GM13977 (cell line): ENCODE measurements around the gene CBLIF.
"Not testable (repeated sequence)": the region's sequence is repeated elsewhere in the genome, so short reads cannot be mapped to it uniquely, and the experiment has no call there.

Source experiments
- DNase-seq: peaks from one replicate; pipeline ENCODE4 v3.0.0; 2012; ENCODE audit warnings: low spot score
- in situ Hi-C: fragments of 300-500 bp; cut with MboI; formaldehyde crosslinking; loops from one replicate; pipeline ENCODE4 v1.12.0; 2022; ENCODE audit warnings: low sequenced_read_pairs, low pct_unique_long_range_greater_than_20kb, mixed read lengths, inconsistent platforms; ENCODE audit not compliant: unreplicated experiment
- TF ChIP-seq, protein P1 (sequence below): IDR thresholded peaks from 2 replicates; pipeline ENCODE4 v1.5.1; 2012; ENCODE audit warnings: mild to moderate bottlenecking, control low read depth; ENCODE audit not compliant: insufficient read depth; ENCODE audit errors: extremely low read depth, missing control alignments

The CBLIF gene

GRCh38 chr11:59833602-59834001, 11.7 kb downstream of the CBLIF start:
- TF ChIP-seq, protein P1, sequence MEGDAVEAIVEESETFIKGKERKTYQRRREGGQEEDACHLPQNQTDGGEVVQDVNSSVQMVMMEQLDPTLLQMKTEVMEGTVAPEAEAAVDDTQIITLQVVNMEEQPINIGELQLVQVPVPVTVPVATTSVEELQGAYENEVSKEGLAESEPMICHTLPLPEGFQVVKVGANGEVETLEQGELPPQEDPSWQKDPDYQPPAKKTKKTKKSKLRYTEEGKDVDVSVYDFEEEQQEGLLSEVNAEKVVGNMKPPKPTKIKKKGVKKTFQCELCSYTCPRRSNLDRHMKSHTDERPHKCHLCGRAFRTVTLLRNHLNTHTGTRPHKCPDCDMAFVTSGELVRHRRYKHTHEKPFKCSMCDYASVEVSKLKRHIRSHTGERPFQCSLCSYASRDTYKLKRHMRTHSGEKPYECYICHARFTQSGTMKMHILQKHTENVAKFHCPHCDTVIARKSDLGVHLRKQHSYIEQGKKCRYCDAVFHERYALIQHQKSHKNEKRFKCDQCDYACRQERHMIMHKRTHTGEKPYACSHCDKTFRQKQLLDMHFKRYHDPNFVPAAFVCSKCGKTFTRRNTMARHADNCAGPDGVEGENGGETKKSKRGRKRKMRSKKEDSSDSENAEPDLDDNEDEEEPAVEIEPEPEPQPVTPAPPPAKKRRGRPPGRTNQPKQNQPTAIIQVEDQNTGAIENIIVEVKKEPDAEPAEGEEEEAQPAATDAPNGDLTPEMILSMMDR = no peak
- DNase-seq = no peak
- in situ Hi-C loops = no loop called here

- no peak for DNase-seq
- TF ChIP-seq, protein P1 = no peak
- in situ Hi-C loops = no loop called here
These were observed 15.9 kb downstream of the CBLIF start for GRCh38 chr11:59829358-59829757.

- TF ChIP-seq, protein P1 = peak; percentile 67
- peak; percentile 56 for DNase-seq
- in situ Hi-C loops = loop anchor here (25.0 kb wide), 1 partner anchor 664 kb away; the partner anchor contains the start of gene MS4A12
These were observed 22.2 kb downstream of the CBLIF start for GRCh38 chr11:59822989-59823566.

DNA sequence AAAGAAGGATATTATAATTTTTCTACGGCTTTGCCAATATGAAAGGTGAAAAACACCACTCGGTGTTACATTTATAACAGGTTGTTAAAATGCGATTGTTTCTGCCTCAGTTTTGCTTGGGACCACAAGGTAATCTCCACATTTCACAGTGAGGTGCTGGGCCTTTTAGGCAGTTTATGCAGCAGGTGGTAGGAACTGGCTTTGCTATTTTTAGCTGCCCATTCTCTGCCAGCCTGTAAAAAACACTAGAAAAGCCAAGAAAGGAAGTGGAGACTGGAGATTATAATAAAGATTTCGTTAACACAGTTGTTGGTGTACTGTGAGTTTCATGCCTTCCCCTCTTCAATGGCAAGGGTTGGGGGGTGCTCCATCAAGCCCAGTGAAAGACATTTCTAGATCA, 26.7 kb downstream of the CBLIF start:
- in situ Hi-C loops = loop anchor here (25.0 kb wide), 1 partner anchor 669 kb away; the partner anchor contains the start of gene MS4A12
- TF ChIP-seq, protein P1 = no peak
- no peak for DNase-seq

GRCh38 chr11:59816434-59816833, 28.9 kb downstream of the CBLIF start:
- DNase-seq = not testable (repeated sequence)
- in situ Hi-C loops = loop anchor here (25.0 kb wide), 1 partner anchor 671 kb away; the partner anchor contains the start of gene MS4A12

DNA sequence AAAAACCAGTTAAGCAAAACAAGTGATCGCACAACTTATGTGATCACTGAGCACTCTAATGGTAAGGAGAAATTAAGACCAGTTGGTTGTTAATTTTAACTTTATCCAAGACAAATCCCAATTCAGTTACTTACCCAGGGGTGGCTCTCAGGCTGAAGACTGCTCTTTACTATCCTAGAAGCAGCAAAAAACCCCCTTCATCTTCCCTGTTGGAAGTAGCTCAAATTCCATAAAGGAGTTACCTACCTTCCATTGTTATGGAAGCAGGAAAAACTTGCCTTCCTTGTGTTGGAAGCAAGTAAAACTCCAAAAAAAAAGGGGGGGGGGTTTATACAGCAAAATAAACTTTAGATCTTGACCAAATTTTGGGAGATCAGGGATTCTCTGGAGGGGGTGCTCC, 29.5 kb downstream of the CBLIF start:
- no peak for DNase-seq
- in situ Hi-C loops = loop anchor here (25.0 kb wide), 1 partner anchor 672 kb away; the partner anchor contains the start of gene MS4A12
- TF ChIP-seq, protein P1 = no peak

GRCh38 chr11:59814021-59814420, 31.3 kb downstream of the CBLIF start:
- TF ChIP-seq, protein P1 = no peak
- no peak for DNase-seq
- in situ Hi-C loops = loop anchor here (25.0 kb wide), 1 partner anchor 673 kb away; the partner anchor contains the start of gene MS4A12
